Measurements from ENCODE around the gene TENM4.

Gene TENM4

GRCh38 chr11:79055856-79056631 lies 384.8 kb downstream of the TENM4 start:
- no peak for DNase-seq (ENCODE audit: low read depth)

DNA sequence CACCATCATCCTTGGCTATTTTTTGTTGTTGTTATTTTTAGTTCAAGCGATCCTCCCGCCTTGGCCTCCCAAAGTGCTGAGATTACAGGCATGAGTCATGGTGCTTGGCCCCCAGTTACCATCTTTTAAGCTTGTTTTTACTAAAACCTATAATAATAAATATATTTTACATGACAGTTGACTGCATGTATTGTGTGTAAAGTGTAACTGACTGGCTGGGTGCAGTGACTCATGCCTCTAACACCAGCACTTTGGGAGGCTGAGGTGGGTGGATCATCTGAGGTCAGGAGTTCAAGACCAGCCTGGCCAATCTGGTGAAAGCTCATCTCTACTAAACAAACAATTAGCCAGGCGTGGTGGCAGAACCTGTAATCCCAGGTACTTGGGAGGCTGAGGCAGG lies 386.2 kb downstream of the TENM4 start:
- DNase-seq (ENCODE audit: low read depth) = no peak

DNA sequence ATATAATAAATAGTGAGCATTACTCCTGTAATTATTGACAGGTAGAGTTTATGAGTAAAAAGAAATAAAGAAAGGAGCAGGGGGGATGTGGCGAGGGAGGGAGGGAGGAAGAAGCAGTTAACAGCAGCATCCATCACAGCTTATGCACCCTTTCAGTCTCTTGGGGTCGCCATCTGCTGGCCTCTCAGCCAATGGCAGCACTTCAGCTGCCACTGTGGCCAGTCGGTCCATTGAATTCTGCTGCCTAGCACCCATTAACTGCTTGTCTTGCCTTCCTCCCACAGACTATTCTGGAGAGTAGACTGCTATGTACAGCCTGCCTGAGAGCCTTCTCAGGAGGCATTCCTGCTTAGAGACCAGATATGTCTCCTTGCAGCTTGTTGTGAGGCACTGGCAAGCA lies 388.3 kb downstream of the TENM4 start:
- DNase-seq (ENCODE audit: low read depth) = no peak

- DNase-seq (ENCODE audit: low read depth) = no peak
Observed at GRCh38 chr11:79050786-79051185, 390.0 kb downstream of the TENM4 start.

- no peak for DNase-seq (ENCODE audit: low read depth)
Observed at GRCh38 chr11:79049741-79050179, 391.1 kb downstream of the TENM4 start.

- DNase-seq (ENCODE audit: low read depth) = no peak
Observed at GRCh38 chr11:79047980-79048379, 392.9 kb downstream of the TENM4 start.

DNA sequence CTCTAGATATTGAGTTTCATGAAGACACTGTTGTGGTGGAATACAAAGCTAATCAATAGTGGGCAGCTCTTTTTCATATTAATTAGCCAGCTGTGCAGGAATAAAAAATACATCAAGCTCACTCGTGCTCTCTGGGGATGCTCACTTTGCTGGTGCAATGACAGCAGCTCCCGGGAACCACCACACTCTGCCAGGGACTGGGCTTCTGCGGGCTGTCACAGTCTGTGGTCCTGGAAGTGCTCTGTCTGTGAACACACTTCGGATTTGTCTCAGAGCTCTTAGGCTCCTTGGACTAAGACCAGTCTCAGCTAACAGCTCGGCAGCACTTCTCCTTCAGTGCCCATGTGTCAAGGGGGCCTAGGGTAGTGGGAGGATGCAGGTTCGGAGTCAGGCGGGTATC lies 393.5 kb downstream of the TENM4 start:
- no peak for DNase-seq (ENCODE audit: low read depth)

DNA sequence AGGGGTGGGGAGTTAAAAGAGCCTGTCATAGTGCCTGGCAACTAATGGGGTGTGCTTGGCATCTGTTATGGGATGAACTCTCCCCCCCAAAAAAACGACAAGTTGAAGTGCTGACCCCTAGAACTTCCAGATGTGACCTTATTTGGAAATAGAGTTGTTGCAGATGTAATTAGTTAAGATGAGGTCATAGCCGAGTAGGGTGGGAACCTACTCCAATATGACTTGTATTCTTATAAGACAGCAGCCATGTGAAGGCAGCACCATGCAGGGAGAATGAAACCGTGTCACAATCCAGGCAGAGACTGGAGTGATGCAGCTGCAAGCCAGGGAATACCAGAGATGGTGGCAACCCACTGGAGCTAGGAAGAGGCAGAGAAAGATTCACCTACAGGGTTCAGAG lies 394.5 kb downstream of the TENM4 start:
- DNase-seq (ENCODE audit: low read depth) = no peak

GRCh38 chr11:79045800-79046304 lies 395.0 kb downstream of the TENM4 start:
- no peak for DNase-seq (ENCODE audit: low read depth)

DNA sequence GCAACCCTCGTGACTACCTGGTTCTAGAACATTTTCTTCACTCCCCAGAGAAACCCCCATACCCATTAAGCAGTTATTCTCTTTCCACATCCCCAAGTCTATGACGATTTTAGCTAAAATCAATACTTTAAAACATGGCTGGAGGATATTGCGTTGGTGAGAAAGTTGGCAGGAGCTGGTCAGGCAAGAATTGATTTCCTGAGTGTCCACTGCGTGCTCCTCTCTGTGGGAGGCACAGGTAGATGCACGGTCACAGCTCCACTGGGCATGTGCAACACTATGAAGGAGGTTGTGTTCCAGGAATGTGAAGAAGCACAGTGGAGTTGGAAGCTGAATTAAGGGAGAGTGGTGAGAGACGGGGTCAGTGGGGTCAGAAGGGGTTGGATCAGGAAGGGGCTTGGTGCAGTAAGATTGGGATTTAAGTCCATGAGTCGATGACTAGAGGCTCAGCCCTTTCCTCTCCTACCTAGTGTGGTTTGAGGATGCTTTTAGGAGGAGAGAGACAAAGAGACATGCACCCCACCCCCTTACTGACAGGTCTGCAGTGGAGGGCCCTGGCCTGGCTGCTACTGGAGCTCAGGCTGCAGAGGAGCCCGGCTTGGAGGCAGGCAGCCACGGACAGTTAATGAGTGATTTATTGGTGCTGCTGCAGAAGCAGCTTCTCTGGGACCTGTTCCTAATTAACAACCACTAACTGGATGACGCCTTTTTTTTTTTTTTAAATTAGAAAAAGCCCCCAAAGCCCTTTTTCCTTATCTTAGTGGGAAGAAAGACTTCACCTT lies 395.6 kb downstream of the TENM4 start:
- DNase-seq (ENCODE audit: low read depth) = no peak

GRCh38 chr11:79044201-79044600 lies 396.6 kb downstream of the TENM4 start:
- DNase-seq (ENCODE audit: low read depth) = no peak

DNA sequence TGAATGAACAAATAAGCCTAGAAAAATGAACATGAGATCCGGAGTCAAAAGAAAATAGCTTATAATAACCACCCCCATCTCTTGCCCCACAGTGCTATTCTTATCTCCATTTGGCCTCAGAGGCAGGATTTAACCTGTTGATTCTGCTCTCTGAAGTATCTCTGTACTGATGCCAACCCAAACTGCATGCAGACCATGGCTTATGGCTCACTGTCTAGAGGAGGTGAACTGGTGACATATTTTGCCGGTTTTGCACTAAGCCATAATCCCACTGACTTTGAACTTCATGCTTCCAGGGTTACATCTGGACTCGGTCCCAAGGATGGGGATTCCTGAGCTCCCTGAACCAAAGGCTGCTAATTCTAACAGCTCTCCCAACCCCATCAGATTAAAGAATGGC lies 397.1 kb downstream of the TENM4 start:
- DNase-seq (ENCODE audit: low read depth) = no peak

DNA sequence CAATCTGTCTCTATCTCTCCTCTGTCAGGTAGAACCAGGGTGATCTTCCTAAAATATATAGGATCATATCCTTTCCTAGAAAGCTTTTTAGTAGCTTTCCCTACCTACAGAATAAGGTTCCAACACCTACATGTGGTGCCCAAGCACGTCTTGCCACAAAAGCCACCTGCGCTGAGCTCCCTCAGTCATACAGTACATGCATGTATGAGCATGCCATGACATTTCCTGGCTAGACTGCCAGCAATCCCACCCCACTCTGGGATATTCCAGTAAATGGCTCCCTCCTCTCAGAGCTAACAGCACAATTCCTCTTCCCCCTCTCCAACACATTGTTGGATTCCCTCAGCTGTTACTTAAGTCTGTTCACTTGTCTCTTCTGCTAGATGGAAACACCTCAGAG lies 398.0 kb downstream of the TENM4 start:
- no peak for DNase-seq (ENCODE audit: low read depth)

DNA sequence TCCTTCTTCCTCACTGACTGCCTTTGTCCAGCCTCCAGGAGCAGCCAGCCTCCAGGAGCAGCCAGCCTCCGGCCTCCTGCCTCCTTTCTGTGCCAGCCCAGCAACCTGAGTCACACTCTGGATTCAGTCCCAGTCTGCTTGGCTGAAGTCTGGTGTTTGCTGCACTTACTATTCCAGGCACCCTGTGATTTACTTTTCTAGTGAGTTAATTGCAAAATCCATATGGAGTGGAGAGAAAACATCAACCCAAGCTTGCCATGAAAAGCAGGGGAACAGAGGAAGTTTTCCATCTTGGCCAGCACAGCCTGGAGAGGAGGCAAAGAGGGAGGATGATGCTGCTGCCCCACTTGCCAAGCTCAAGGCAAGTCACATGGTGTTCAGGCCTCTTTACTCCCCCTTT lies 400.5 kb downstream of the TENM4 start:
- DNase-seq (ENCODE audit: low read depth) = no peak

- DNase-seq (ENCODE audit: low read depth) = no peak
Observed at GRCh38 chr11:79039122-79039521, 401.7 kb downstream of the TENM4 start.

- DNase-seq (ENCODE audit: low read depth) = no peak
Observed at GRCh38 chr11:79035881-79036280, 404.9 kb downstream of the TENM4 start.

DNA sequence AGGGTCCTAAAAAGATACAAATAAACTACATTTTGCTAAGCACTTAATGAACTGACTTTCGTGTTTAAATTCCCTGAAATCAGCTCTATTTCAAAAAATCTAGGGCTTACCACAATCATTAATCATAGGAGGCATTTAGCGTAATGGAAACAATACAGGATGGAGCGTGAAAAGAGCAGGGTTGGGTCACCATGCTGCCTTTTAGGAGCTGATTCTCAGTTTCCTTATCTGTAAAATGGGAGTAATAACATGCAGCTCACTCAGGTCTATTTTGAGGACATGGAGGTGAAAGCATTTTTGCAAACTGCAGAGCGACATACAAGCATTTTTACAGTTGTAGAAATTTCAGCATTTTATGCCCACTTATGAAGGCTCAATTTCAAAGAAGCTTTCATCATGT lies 407.0 kb downstream of the TENM4 start:
- no peak for DNase-seq (ENCODE audit: low read depth)

DNA sequence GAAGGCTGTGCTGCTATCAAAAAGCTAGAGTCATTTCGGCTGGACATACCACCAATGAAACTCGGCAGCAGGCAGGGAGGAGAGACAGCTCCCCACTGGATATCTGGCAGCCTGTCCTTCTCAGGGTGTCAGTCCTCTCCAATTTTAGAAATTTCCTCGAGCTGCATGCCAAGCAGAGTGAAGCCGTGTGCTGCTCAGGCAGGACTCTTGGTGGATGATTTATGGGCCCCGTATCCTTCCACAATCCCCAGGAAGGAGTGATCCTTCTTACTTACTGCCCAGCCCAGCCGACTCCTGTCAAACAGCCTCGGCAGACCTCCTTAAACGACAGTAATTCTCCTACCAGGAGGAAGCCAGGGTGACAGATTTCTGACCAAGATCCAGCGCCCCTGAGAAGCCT lies 410.4 kb downstream of the TENM4 start:
- DNase-seq (ENCODE audit: low read depth) = no peak

DNA sequence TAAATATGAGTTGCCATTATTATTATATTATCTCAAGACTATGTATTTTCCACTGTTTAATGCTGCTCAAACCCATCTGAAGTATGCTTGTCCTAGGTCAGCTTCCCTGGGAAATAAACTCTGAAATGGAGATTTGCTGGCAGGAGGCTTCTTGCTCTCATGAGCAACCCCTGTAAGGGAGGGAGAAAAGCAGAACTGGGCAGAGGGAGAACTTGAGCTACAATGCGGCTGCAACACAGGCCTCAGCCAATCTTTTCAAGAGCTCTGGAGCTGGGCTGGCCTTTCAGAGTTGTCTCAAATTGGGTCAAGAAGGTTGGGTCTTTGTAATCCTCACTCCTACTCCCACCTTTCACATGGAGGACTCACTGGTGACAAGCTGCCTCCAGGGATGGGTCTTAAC lies 412.6 kb downstream of the TENM4 start:
- DNase-seq (ENCODE audit: low read depth) = no peak

GRCh38 chr11:79026803-79027445 lies 413.9 kb downstream of the TENM4 start:
- DNase-seq (ENCODE audit: low read depth) = no peak

DNA sequence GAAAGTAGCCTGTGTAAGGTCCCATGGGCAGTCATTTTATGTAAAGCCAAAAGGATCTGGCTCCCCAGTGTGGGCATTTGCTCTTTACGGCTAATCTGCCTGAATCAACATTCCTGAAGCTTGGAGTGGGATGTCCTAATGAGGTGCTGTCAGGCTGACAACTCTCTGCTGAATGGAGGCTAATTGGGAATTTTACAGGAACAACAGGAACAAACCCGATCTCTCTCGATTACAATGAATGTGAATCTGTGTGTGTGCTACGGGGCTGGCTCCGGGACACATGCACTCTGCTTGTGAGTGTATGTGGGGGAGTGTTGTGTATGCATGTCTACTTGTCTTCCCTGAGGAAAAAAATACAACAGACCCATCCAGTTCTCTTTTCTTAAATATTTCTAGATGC lies 415.2 kb downstream of the TENM4 start:
- DNase-seq (ENCODE audit: low read depth) = no peak

GRCh38 chr11:79025097-79025496 lies 415.7 kb downstream of the TENM4 start:
- no peak for DNase-seq (ENCODE audit: low read depth)

- no peak for DNase-seq (ENCODE audit: low read depth)
Observed at GRCh38 chr11:79022265-79022664, 418.6 kb downstream of the TENM4 start.
